Neutrophil (primary cell): ENCODE results near the gene ARMC9.
"Not testable (repeated sequence)": the region's sequence is repeated elsewhere in the genome, so short reads cannot be mapped to it uniquely, and the experiment has no call there.

Experiments
- H3K27ac ChIP-seq: fragments of 200-600 bp; sonication (generic); 2 replicates; pipeline ENCODE4 v1.5.1; 2016; ENCODE audit warnings: mild to moderate bottlenecking, moderate library complexity
- H3K27me3 ChIP-seq: fragments of 200-600 bp; sonication (generic); 2 replicates; pipeline ENCODE4 v1.6.0; 2016; ENCODE audit warnings: mild to moderate bottlenecking
- H3K36me3 ChIP-seq: fragments of 200-600 bp; sonication (generic); 2 replicates; pipeline ENCODE4 v1.5.1; 2017
- H3K4me1 ChIP-seq, 2 experiments: fragments of 200-600 bp in 1 of 2; sonication (generic) in 1 of 2; 1 replicate in 1 of 2; 2 replicates in 1 of 2; pipeline versions ENCODE4 v1.5.1 to v1.6.1; 2013 to 2016; ENCODE audit warnings: low read depth in 1 of 2, low read length in 1 of 2, mild to moderate bottlenecking in 1 of 2, moderate library complexity in 1 of 2; ENCODE audit not compliant: control insufficient read depth in 1 of 2, insufficient read depth in 1 of 2
- H3K4me3 ChIP-seq, 2 experiments: fragments of 200-600 bp in 1 of 2; sonication (generic) in 1 of 2; 1 replicate in 1 of 2; 2 replicates in 1 of 2; pipeline ENCODE4 v1.5.1; 2013 to 2016; ENCODE audit warnings: low read depth in 1 of 2, low read length in 1 of 2, mild to moderate bottlenecking in 1 of 2, moderate library complexity in 1 of 2
- H3K9me3 ChIP-seq: fragments of 200-600 bp; sonication (generic); 2 replicates; pipeline ENCODE4 v1.5.1; 2016
- CTCF ChIP-seq: fragments of 200-600 bp; sonication (generic); IDR thresholded peaks from 2 replicates; pipeline ENCODE4 v1.5.1; 2016; ENCODE audit warnings: antibody characterized with exemption

ARMC9 gene

GRCh38 chr2:231176066-231176465, 22.4 kb upstream of the ARMC9 start:
- no peak for TF ChIP-seq CTCF
- H3K4me1 ChIP-seq, result peaks cover 25 to 34% of the 10 kb centered on the region in 2 experiments
- H3K4me3 ChIP-seq, result no peak overlapping the region
- no peaks in the 10 kb centered on the region for H3K9me3 ChIP-seq
- H3K36me3 ChIP-seq, result peaks cover 6% of the 10 kb centered on the region
- H3K27ac ChIP-seq, result no peak overlapping the region
- no peaks in the 10 kb centered on the region for H3K27me3 ChIP-seq

- Histone ChIP-seq H3K36me3 (peaks cover 5% of the 10 kb centered on the region), H3K9me3 (no peaks in the 10 kb centered on the region), H3K27me3 (no peaks in the 10 kb centered on the region), H3K4me1 (peaks cover 38 to 47% of the 10 kb centered on the region in 2 experiments), H3K4me3 (no peak overlapping the region), H3K27ac (no peak overlapping the region)
- TF ChIP-seq CTCF, result no peak
These were observed 21.0 kb upstream of the ARMC9 start for GRCh38 chr2:231177156-231178025.

- H3K27me3 ChIP-seq, H3K36me3 ChIP-seq, H3K4me3 ChIP-seq, H3K9me3 ChIP-seq: not testable (repeated sequence)
- Histone ChIP-seq H3K4me1 (peaks cover 46 to 56% of the 10 kb centered on the region in 2 experiments), H3K27ac (peak overlapping the region; percentile 88)
These were observed 19.6 kb upstream of the ARMC9 start for GRCh38 chr2:231178805-231179204.

GRCh38 chr2:231181860-231182512, 16.4 kb upstream of the ARMC9 start:
- Histone ChIP-seq H3K27ac (peak overlapping the region; percentile 88), H3K9me3 (no peaks in the 10 kb centered on the region), H3K4me3 (peak overlapping the region in 1 of 2 experiments; percentile 49), H3K4me1 (peaks cover 46 to 49% of the 10 kb centered on the region in 2 experiments), H3K27me3 (no peaks in the 10 kb centered on the region), H3K36me3 (no peaks in the 10 kb centered on the region)
- TF ChIP-seq CTCF, result peak; percentile 48

- Histone ChIP-seq H3K4me1 (peaks cover 46 to 49% of the 10 kb centered on the region in 2 experiments), H3K27ac (peak overlapping the region; percentile 88), H3K27me3 (no peaks in the 10 kb centered on the region), H3K9me3 (no peaks in the 10 kb centered on the region), H3K36me3 (no peaks in the 10 kb centered on the region), H3K4me3 (no peak overlapping the region)
- no peak for TF ChIP-seq CTCF
These were observed 15.9 kb upstream of the ARMC9 start for GRCh38 chr2:231182513-231182899.

- peaks cover 43 to 44% of the 10 kb centered on the region in 2 experiments for H3K4me1 ChIP-seq
- no peak overlapping the region for H3K4me3 ChIP-seq
- no peaks in the 10 kb centered on the region for H3K9me3 ChIP-seq
- no peaks in the 10 kb centered on the region for H3K36me3 ChIP-seq
- no peak overlapping the region for H3K27ac ChIP-seq
- no peak for TF ChIP-seq CTCF
- no peaks in the 10 kb centered on the region for H3K27me3 ChIP-seq
These were observed 14.6 kb upstream of the ARMC9 start for GRCh38 chr2:231183851-231184250.
